Hepatocyte (in vitro differentiated cells): ENCODE data around the gene IQCN.

ENCODE experiments used
- CTCF ChIP-seq: fragments of 200-600 bp; sonication (generic); IDR thresholded peaks from 2 replicates; pipeline ENCODE4 v1.5.1; 2016; ENCODE audit warnings: antibody characterized with exemption, mild to moderate bottlenecking; ENCODE audit not compliant: poor library complexity
- EZH2 ChIP-seq: fragments of 200-600 bp; sonication (generic); IDR thresholded peaks from 2 replicates; pipeline ENCODE4 v1.6.1; 2016; ENCODE audit warnings: antibody characterized with exemption, mild to moderate bottlenecking, borderline replicate concordance

- TF ChIP-seq CTCF (no peak), EZH2 (no peak)
These were observed 53.5 kb downstream of the IQCN start for GRCh38 chr19:18220632-18221275.
